ENCODE data around the gene OR51B2. TPM values are rescaled to one million over a fixed set of nuclear protein-coding genes. Genes with fewer than 3 reads are reported as not detected.
"Not testable (repeated sequence)": the region's sequence is repeated elsewhere in the genome, so short reads cannot be mapped to it uniquely, and the experiment has no call there.

The OR51B2 gene
- polyA plus RNA-seq, 5 donors: 0.16 to 0.32 TPM; not detected in 3

- not testable (repeated sequence) for DNase-seq
These were observed 10.6 kb downstream of the OR51B2 start for GRCh38 chr11:5313326-5314023.

GRCh38 chr11:5310423-5310822, 13.7 kb downstream of the OR51B2 start:
- no peak for DNase-seq

DNA sequence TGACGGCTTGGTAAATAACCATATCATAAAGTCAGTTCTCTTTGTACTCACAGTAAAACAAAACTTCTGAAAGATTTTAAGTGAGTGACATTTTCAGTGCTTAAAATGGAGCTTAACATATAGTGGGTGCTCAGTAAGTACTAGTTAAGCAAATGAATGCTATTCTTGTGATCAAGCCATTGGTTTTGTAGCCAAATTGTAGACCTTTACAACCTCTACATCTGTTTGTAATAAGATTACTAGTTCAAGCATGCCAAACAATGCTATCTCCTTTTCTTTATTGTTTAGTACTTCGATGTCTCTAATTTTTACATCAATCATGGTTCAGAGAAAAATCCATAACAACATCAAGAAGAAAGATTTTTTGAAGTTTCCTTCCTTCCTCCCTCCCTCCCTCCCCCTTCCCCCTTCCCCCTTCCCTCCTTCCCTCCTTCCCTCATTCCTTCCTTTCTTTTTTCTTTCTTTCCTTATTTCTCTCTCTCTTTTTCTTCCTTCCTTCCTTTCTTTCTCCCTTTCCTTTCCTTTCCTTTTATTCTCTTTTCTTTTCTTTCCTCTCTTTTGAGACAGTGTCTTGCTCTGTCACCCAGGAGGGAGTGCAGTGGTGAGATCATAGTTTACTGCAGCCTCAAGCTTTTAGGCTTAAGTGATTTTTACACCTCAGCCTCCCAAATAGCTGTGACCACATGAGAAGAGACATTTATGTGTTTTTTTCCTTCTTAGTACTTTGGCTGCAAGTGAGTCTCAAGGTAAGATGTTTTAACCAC, 16.7 kb downstream of the OR51B2 start:
- DNase-seq: no peak

- DNase-seq: no peak
These were observed 20.1 kb downstream of the OR51B2 start for GRCh38 chr11:5304046-5304445.

- DNase-seq: no peak
These were observed 20.5 kb downstream of the OR51B2 start for GRCh38 chr11:5303626-5304025.

DNA sequence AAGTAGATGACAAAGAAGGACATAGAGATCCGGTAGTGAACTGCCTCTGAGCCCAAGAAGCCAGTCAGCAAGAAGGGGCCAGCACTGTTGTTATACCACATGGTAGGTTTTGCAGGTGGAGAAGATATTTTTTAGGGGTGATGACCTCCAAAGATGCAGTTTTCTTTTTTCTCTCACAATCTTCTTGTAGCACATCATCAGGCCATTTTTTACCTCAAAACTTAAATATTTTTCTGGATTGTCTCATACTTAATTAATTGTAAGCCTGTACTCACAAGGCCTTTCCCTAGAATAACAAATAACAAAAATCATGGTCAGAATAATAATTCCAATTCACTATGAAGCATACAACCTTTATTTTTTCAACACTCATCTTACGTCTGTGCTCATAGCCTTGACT, 22.3 kb downstream of the OR51B2 start, which contains the start of gene OR51B4:
Gene OR51B4 (minus strand): TSS at position 101 of the 400 bp plus-strand sequence. CDS start 0 bp downstream, at position 101.
- no peak for DNase-seq

GRCh38 chr11:5300251-5300650, 23.8 kb downstream of the OR51B2 start:
- no peak for DNase-seq

- no peak for DNase-seq
These were observed 25.6 kb downstream of the OR51B2 start for GRCh38 chr11:5298451-5298850.

DNA sequence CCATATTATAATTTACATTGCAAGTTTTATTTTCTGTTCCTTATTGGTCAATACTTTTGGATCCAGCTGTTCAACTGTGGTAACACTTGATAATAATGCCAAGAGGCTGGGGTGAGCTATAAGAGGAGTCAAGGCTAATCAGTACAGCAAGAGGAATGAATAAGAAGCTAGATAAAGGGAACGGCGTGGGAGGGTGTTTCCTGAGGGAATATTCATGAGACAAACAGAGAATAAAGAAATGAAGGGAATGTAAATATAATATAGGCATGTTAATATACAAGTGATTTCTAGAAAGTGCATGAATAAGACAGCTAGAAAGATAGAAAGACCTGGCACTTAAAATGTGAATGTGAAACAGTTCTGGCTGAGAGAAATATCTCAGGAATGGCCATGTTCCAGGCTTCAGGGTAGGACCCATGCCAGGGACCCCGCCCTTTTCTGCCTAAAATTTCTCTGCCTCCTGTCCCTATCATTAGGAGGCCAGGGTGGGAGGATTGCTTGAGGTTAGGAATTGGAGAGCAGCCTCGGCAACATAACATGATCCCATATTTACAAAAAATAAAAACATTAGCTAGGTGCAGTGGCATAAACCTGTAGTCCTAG, 26.3 kb downstream of the OR51B2 start:
- DNase-seq: peak in 1 of 2 donors; percentile 6

- not testable (repeated sequence) for DNase-seq
These were observed 29.6 kb downstream of the OR51B2 start for GRCh38 chr11:5294342-5294995.

DNA sequence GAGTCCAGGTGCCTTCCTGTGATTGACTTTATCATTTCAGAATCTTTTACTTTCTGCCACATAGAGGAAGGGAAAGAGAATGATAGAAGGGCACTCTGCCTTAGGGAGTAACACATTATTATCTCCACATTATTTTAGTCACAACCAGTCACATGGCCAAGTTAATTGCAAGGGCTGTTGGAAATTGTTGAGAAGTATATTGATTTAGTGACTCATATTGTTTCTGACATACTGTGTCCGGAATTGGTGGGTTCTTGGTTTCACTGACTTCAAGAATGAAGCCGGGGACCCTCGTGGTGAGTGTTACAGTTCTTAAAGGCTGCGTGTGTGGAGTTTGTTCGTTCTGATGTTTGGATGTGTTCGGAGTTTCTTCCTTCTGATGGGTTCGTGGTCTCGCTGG, 31.1 kb downstream of the OR51B2 start:
- DNase-seq: no peak

DNA sequence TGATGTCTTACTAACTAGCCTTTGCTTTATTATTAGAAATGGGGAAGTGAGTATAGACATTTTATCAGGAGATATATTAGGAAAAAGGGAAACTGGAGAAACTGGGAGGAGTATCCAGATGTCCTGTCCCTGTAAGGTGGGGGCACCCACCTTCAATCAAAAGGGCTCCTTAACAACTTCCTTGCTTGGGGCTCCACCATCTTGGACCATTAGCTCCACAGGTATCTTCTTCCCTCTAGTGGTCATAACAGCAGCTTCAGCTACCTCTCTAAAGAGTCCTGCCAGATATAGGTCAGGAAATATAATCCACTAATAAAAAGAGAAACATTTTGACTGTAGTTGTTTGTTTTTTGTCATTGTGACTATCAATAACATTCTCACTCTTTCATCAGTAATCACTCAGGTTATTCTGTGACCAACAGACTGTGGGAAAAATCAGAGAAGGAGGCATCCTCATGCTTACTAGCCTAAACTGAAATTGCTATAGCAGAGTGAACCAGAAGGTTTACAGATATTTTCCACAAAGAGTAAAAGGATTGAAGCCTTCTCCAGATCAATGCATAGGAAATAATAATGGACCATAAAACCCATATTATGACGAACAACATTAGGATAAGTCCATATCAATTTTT, 32.8 kb downstream of the OR51B2 start:
- DNase-seq: no peak

GRCh38 chr11:5290106-5290505, 34.0 kb downstream of the OR51B2 start:
- DNase-seq: no peak

DNA sequence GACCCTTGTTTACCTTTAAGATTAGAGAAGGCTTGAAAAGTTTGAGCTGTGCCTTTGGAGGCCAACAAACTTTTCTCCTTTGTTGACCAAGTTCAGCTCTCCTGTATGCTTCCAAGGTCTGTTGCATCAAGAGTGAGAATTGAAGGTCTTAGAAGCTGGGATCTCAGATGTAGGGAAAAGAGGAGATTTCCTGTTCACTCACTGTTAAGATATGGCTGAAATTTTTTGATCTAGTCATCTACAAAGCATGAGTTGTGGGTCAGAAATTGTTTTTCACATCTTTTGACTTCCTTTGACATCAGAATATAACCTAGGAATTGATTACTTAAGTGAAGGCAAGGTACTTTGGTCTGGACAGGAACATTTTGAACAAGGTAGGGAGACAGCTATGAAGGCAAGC, 34.4 kb downstream of the OR51B2 start:
- no peak for DNase-seq

GRCh38 chr11:5288906-5289550, 35.1 kb downstream of the OR51B2 start:
- DNase-seq: no peak

- DNase-seq: no peak
These were observed 35.8 kb downstream of the OR51B2 start for GRCh38 chr11:5288108-5288905.

- no peak for DNase-seq
These were observed 37.2 kb downstream of the OR51B2 start for GRCh38 chr11:5286901-5287300.

- DNase-seq: no peak
These were observed 37.7 kb downstream of the OR51B2 start for GRCh38 chr11:5286351-5286750.

DNA sequence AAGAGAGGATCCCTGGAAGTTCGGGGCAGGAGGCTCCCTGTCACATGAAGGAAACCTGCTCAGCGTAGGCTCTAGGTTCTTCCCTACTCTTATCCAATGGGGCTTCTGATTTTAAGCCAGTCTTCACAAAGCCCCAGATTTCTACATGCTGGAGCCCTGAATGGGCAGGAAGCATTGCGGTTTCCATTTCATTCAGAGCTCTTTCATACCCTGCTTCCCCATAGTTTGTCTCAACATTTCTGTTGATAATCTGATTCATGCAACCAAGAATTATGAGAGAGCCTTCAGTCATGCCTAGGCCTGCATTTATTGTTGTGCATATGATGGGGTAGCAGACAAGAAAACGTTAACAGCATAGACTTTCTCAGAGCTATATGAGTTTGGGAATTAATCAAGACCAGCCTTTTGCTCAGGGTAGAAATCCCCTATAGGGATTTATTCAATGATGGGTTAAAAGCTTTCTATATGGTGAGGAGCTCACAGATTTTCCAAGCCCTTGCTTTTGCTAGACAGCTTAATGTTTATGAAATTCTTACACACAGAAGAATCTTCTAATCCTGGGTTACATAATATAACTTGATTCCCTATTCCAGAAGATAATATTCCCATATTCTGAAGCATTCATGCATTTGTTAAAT, 38.3 kb downstream of the OR51B2 start:
- DNase-seq: no peak

GRCh38 chr11:5284637-5285036, 39.5 kb downstream of the OR51B2 start:
- no peak for DNase-seq
